KMS-11 (cell line): ENCODE measurements around the gene GLUD1.

ENCODE experiments used
- H2AFZ ChIP-seq: fragments of 200-600 bp; sonication (generic); 2 replicates; pipeline ENCODE4 v1.6.1; 2016; ENCODE audit warnings: antibody characterized with exemption, mixed run types, low read depth
- H3K27ac ChIP-seq: fragments of 200-600 bp; sonication (generic); 2 replicates; pipeline ENCODE4 v1.6.1; 2016; ENCODE audit warnings: mild to moderate bottlenecking, mixed run types
- H3K27me3 ChIP-seq: fragments of 200-600 bp; sonication (generic); 2 replicates; pipeline ENCODE4 v1.6.1; 2017; ENCODE audit warnings: mild to moderate bottlenecking, low read depth, mixed run types, moderate library complexity; ENCODE audit not compliant: insufficient read depth
- H3K36me3 ChIP-seq: fragments of 200-600 bp; sonication (generic); 2 replicates; pipeline ENCODE4 v1.6.1; 2017; ENCODE audit warnings: mild to moderate bottlenecking, mixed run types; ENCODE audit not compliant: insufficient read depth
- H3K4me1 ChIP-seq: fragments of 200-600 bp; sonication (generic); 2 replicates; pipeline ENCODE4 v1.6.1; 2016; ENCODE audit warnings: mild to moderate bottlenecking, low read depth, mixed run types; ENCODE audit not compliant: poor library complexity, severe bottlenecking
- H3K4me2 ChIP-seq: fragments of 200-600 bp; sonication (generic); 2 replicates; pipeline ENCODE4 v1.7.0; 2016; ENCODE audit warnings: mild to moderate bottlenecking, mixed run types
- H3K4me3 ChIP-seq: fragments of 200-600 bp; sonication (generic); IDR thresholded peaks from 2 replicates; pipeline ENCODE4 v1.6.1; 2017; ENCODE audit warnings: low read depth, low read length, mixed read lengths; ENCODE audit not compliant: insufficient read depth
- H3K79me2 ChIP-seq: fragments of 200-600 bp; sonication (generic); 2 replicates; pipeline ENCODE4 v1.6.1; 2016; ENCODE audit warnings: low read depth, mixed run types; ENCODE audit not compliant: insufficient read depth
- H3K9ac ChIP-seq: fragments of 200-600 bp; sonication (generic); 2 replicates; pipeline ENCODE4 v1.6.1; 2016; ENCODE audit warnings: mild to moderate bottlenecking, mixed run types
- H4K20me1 ChIP-seq: fragments of 200-600 bp; sonication (generic); 2 replicates; pipeline ENCODE4 v1.6.1; 2016; ENCODE audit warnings: mild to moderate bottlenecking, mixed run types; ENCODE audit not compliant: insufficient read depth
- CTCF ChIP-seq: fragments of 200-600 bp; sonication (generic); conservative IDR thresholded peaks from 2 replicates; pipeline ENCODE4 v1.6.1; 2017; ENCODE audit warnings: low read depth, mild to moderate bottlenecking, antibody characterized with exemption, low read length, moderate library complexity, mixed read lengths

The GLUD1 gene

GRCh38 chr10:87059401-87059800 is 35.2 kb downstream of the GLUD1 start:
- Histone ChIP-seq H4K20me1 (no peaks in the 10 kb centered on the region), H3K4me3 (no peak overlapping the region), H3K4me1 (peaks cover 12% of the 10 kb centered on the region), H3K27ac (no peak overlapping the region), H3K9ac (no peak overlapping the region), H3K4me2 (no peak overlapping the region), H2AFZ (no peak overlapping the region), H3K36me3 (peaks cover 23% of the 10 kb centered on the region; the same call in 1 of the 2 replicates), H3K27me3 (no peaks in the 10 kb centered on the region), H3K79me2 (no peaks in the 10 kb centered on the region)
- no peak for TF ChIP-seq CTCF

GRCh38 chr10:87058171-87058570 is 36.5 kb downstream of the GLUD1 start:
- no peaks in the 10 kb centered on the region for H4K20me1 ChIP-seq
- no peak overlapping the region for H3K27ac ChIP-seq
- H3K79me2 ChIP-seq: no peaks in the 10 kb centered on the region
- H3K9ac ChIP-seq: no peak overlapping the region
- H3K36me3 ChIP-seq: peaks cover 23% of the 10 kb centered on the region; the same call in 1 of the 2 replicates
- H3K27me3 ChIP-seq: no peaks in the 10 kb centered on the region
- peaks cover 12% of the 10 kb centered on the region for H3K4me1 ChIP-seq
- no peak for TF ChIP-seq CTCF
- H3K4me2 ChIP-seq: no peak overlapping the region
- no peak overlapping the region for H2AFZ ChIP-seq
- H3K4me3 ChIP-seq: no peak overlapping the region

GRCh38 chr10:87054373-87055295 is 40.0 kb downstream of the GLUD1 start:
- Histone ChIP-seq H3K4me1 (peaks cover 12% of the 10 kb centered on the region), H3K4me3 (no peak overlapping the region), H3K79me2 (no peaks in the 10 kb centered on the region), H3K27me3 (no peaks in the 10 kb centered on the region), H3K9ac (no peak overlapping the region), H3K36me3 (peaks cover 26% of the 10 kb centered on the region; the same call in 1 of the 2 replicates), H4K20me1 (no peaks in the 10 kb centered on the region), H2AFZ (no peak overlapping the region), H3K27ac (peak overlapping the region; percentile 15; the same call in 1 of the 2 replicates), H3K4me2 (no peak overlapping the region)
- no peak for TF ChIP-seq CTCF

- Histone ChIP-seq H3K9ac (no peak overlapping the region), H3K4me2 (no peak overlapping the region), H3K4me3 (no peak overlapping the region), H3K36me3 (peaks cover 18% of the 10 kb centered on the region; the same call in 1 of the 2 replicates), H3K79me2 (no peaks in the 10 kb centered on the region), H3K4me1 (peaks cover 12% of the 10 kb centered on the region), H4K20me1 (no peaks in the 10 kb centered on the region), H2AFZ (no peak overlapping the region), H3K27me3 (no peaks in the 10 kb centered on the region), H3K27ac (no peak overlapping the region)
- TF ChIP-seq CTCF: no peak
Measured at GRCh38 chr10:87053577-87054181, 41.0 kb downstream of the GLUD1 start.
